Gastrocnemius medialis (tissue), 4 donors: ENCODE results near the gene ASAP3.

Source experiments
- CTCF ChIP-seq, 5 experiments: fragments of 450-650 bp in 3 of 5; fragments of 200-600 bp in 2 of 5; sonication (generic) in 2 of 5; IDR thresholded peaks in 4 of 5; conservative IDR thresholded peaks in 1 of 5; 1 replicate in 4 of 5; 2 replicates in 1 of 5; pipeline ENCODE4 v1.5.1; 2016 to 2019; ENCODE audit warnings: antibody characterized with exemption in 5 of 5, mild to moderate bottlenecking in 3 of 5, moderate library complexity in 3 of 5
- POLR2A ChIP-seq, 2 donors: fragments of 450-650 bp; IDR thresholded peaks; one replicate each; pipeline ENCODE4 v1.6.1; 2017; ENCODE audit warnings: antibody characterized with exemption in 2 of 2, mild to moderate bottlenecking in 2 of 2, moderate library complexity in 2 of 2

DNA sequence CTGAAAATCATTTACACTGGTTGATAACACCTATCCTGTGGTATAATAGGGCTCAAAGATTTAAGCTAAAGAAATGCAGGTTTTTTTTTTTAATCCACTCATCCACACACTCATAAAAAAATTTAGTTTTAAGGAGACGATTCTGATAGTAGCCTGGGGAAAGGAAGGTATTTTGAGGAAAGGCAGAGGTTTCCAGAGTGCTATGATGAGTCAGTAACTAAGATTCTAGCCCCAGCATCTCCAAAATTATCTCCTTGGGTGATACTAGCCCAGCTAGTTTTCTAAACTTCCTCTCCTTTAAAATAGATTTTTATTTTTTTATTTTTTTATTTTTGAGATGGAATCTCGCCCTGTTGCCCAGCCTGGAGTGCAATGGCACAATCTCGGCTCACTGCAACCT lies 20.7 kb downstream of the ASAP3 start:
- TF ChIP-seq CTCF (IDR thresholded peaks at IDR 0.05 in 4 of 5, conservative IDR thresholded peaks at IDR 0.05 in 1 of 5) (no peak), POLR2A (IDR thresholded peaks at IDR 0.05) (no peak)
